Islet precursor cell (in vitro differentiated cells): Measurements from ENCODE around the gene SLC15A4.
"Not testable (repeated sequence)": the region's sequence is repeated elsewhere in the genome, so short reads cannot be mapped to it uniquely, and the experiment has no call there.

Experiments used
- DNase-seq: peaks from one replicate; pipeline ENCODE4 v3.0.0-alpha.2; 2018

SLC15A4 gene

GRCh38 chr12:128813883-128814282 is 9.9 kb downstream of the SLC15A4 start:
- DNase-seq, result no peak

GRCh38 chr12:128813392-128813791 is 10.4 kb downstream of the SLC15A4 start:
- no peak for DNase-seq

GRCh38 chr12:128811806-128812205 is 12.0 kb downstream of the SLC15A4 start:
- DNase-seq, result no peak

- DNase-seq, result no peak
These were observed 13.3 kb downstream of the SLC15A4 start for GRCh38 chr12:128810182-128811127.

GRCh38 chr12:128808651-128809050 is 15.1 kb downstream of the SLC15A4 start:
- no peak for DNase-seq

- no peak for DNase-seq
These were observed 16.5 kb downstream of the SLC15A4 start for GRCh38 chr12:128807161-128807724.

GRCh38 chr12:128806573-128806972 is 17.2 kb downstream of the SLC15A4 start:
- DNase-seq, result no peak

- DNase-seq, result not testable (repeated sequence)
These were observed 18.4 kb downstream of the SLC15A4 start for GRCh38 chr12:128805406-128805805.

GRCh38 chr12:128804762-128805161 is 19.0 kb downstream of the SLC15A4 start:
- DNase-seq, result no peak

GRCh38 chr12:128803788-128804187 is 20.0 kb downstream of the SLC15A4 start:
- no peak for DNase-seq

- no peak for DNase-seq
These were observed 21.0 kb downstream of the SLC15A4 start for GRCh38 chr12:128802756-128803155.

GRCh38 chr12:128801879-128802391 is 21.8 kb downstream of the SLC15A4 start:
- DNase-seq, result no peak

- no peak for DNase-seq
These were observed 23.2 kb downstream of the SLC15A4 start for GRCh38 chr12:128800606-128801005.

- no peak for DNase-seq
These were observed 25.0 kb downstream of the SLC15A4 start for GRCh38 chr12:128798571-128799341.

- no peak for DNase-seq
These were observed 26.3 kb downstream of the SLC15A4 start for GRCh38 chr12:128797119-128798118.

GRCh38 chr12:128796439-128797118 is 27.2 kb downstream of the SLC15A4 start:
- DNase-seq, result no peak

GRCh38 chr12:128795530-128796361 is 28.0 kb downstream of the SLC15A4 start:
- no peak for DNase-seq

GRCh38 chr12:128794661-128795529 is 28.9 kb downstream of the SLC15A4 start:
- DNase-seq, result no peak

- DNase-seq, result no peak
These were observed 30.1 kb downstream of the SLC15A4 start for GRCh38 chr12:128793701-128794100.
